H4 (cell line): ENCODE measurements around the gene RNF13. TPM values are rescaled to one million over a fixed set of nuclear protein-coding genes. Genes with fewer than 3 reads are reported as not detected.

ENCODE experiments used
- DNase-seq: peaks from one replicate; pipeline ENCODE4 v3.0.0-alpha.2; 2015; ENCODE audit warnings: low spot score
- total RNA-seq: library from RNA; depleted of rRNA; stranded (reverse); fragments of >200 nt; shearing (Covaris generic); gene quantifications from 2 replicates; pipeline ENCODE4 v1.2.3, GENCODE V29; 2014; rRNA removed

Gene RNF13
- total RNA-seq: 42.3 and 72.7 TPM in 2 replicates

GRCh38 chr3:149812606-149813366 is at the start of gene RNF13:
TSS of gene RNF13 (plus strand) at chr3:149813215. CDS start at chr3:149846027, 32,812 bp downstream.
- peak; percentile 94 for DNase-seq

- DNase-seq: no peak
Measured at GRCh38 chr3:149763565-149764195, 49.3 kb upstream of the RNF13 start.

GRCh38 chr3:149764302-149764701 is 48.7 kb upstream of the RNF13 start:
- no peak for DNase-seq

- DNase-seq: peak; percentile 35
Measured at GRCh38 chr3:149765762-149766334, 47.2 kb upstream of the RNF13 start.

- DNase-seq: no peak
Measured at GRCh38 chr3:149767720-149768119, 45.3 kb upstream of the RNF13 start.

GRCh38 chr3:149768704-149769103 is 44.3 kb upstream of the RNF13 start:
- DNase-seq: no peak

- no peak for DNase-seq
Measured at GRCh38 chr3:149770246-149770645, 42.8 kb upstream of the RNF13 start.

- DNase-seq: peak; percentile 47
Measured at GRCh38 chr3:149771652-149772271, 41.3 kb upstream of the RNF13 start.

GRCh38 chr3:149772861-149773260 is 40.2 kb upstream of the RNF13 start:
- no peak for DNase-seq

- DNase-seq: no peak
Measured at GRCh38 chr3:149776170-149776569, 36.8 kb upstream of the RNF13 start.

GRCh38 chr3:149777414-149778214 is 35.4 kb upstream of the RNF13 start:
- DNase-seq: no peak

GRCh38 chr3:149781211-149781610 is 31.8 kb upstream of the RNF13 start:
- no peak for DNase-seq

GRCh38 chr3:149781741-149782140 is 31.3 kb upstream of the RNF13 start:
- no peak for DNase-seq

GRCh38 chr3:149783576-149783975 is 29.4 kb upstream of the RNF13 start:
- peak; percentile 37 for DNase-seq

GRCh38 chr3:149784064-149784704 is 28.8 kb upstream of the RNF13 start:
- DNase-seq: peak; percentile 33

- DNase-seq: no peak
Measured at GRCh38 chr3:149790268-149790667, 22.7 kb upstream of the RNF13 start.

GRCh38 chr3:149790698-149791097 is 22.3 kb upstream of the RNF13 start:
- DNase-seq: no peak

- no peak for DNase-seq
Measured at GRCh38 chr3:149792452-149793270, 20.4 kb upstream of the RNF13 start, which contains the start of gene ANKUB1. TSS of gene ANKUB1 (minus strand) at chr3:149792554. CDS start at chr3:149792366, 188 bp downstream.

GRCh38 chr3:149796026-149796425 is 17.0 kb upstream of the RNF13 start:
- no peak for DNase-seq

GRCh38 chr3:149800693-149801092 is 12.3 kb upstream of the RNF13 start:
- DNase-seq: no peak
